Lung (tissue), 12 donors: ENCODE measurements around the gene ZNF175. TPM values are rescaled to one million over a fixed set of nuclear protein-coding genes. Genes with fewer than 3 reads are reported as not detected.

Experiments used
- ATAC-seq: fragments of 200-7000 bp; cut with Tn5 transposase; one replicate; pipeline ENCODE4 v1.9.1; 2020; ENCODE audit warnings: moderate number of reproducible peaks; ENCODE audit not compliant: insufficient read depth, low FRiP score
- DNase-seq, 3 donors: peaks; one replicate each; pipeline ENCODE4 v3.0.0-alpha.2; 2013 to 2017
- H3K27ac ChIP-seq, 2 donors: one replicate each; pipeline ENCODE4 v1.5.1; 2013; ENCODE audit warnings: mild to moderate bottlenecking in 2 of 2, moderate library complexity in 2 of 2, control low read depth in 1 of 2, inconsistent platforms in 1 of 2, low read depth in 1 of 2, low read length in 1 of 2
- H3K27me3 ChIP-seq, 3 donors: one replicate each; pipeline ENCODE4 v1.5.1; 2013; ENCODE audit warnings: low read length in 2 of 3; ENCODE audit not compliant: control insufficient read depth in 3 of 3, insufficient read depth in 3 of 3
- H3K36me3 ChIP-seq, 4 donors: one replicate each; pipeline ENCODE4 v1.5.1; 2013; ENCODE audit warnings: low read length in 4 of 4, mild to moderate bottlenecking in 1 of 4, moderate library complexity in 1 of 4; ENCODE audit not compliant: control insufficient read depth in 4 of 4, insufficient read depth in 4 of 4
- H3K4me1 ChIP-seq, 5 donors: one replicate each; pipeline ENCODE4 v1.5.1; 2013; ENCODE audit warnings: low read length in 5 of 5, mild to moderate bottlenecking in 2 of 5, moderate library complexity in 1 of 5; ENCODE audit not compliant: control insufficient read depth in 5 of 5, insufficient read depth in 5 of 5
- H3K4me3 ChIP-seq: one replicate; pipeline ENCODE4 v1.5.1; 2013; ENCODE audit warnings: mild to moderate bottlenecking, control low read depth, moderate library complexity
- H3K9ac ChIP-seq, 2 donors: one replicate each; pipeline ENCODE4 v1.5.1; 2013; ENCODE audit warnings: low read length in 2 of 2, control low read depth in 1 of 2; ENCODE audit not compliant: insufficient read depth in 1 of 2
- H3K9me3 ChIP-seq, 4 donors: one replicate each; pipeline ENCODE4 v1.5.1; 2013; ENCODE audit warnings: low read length in 3 of 4, mild to moderate bottlenecking in 1 of 4, moderate library complexity in 1 of 4; ENCODE audit not compliant: control insufficient read depth in 4 of 4, insufficient read depth in 3 of 4
- CTCF ChIP-seq: IDR thresholded peaks from 2 replicates; pipeline ENCODE4 v1.5.1; 2012; ENCODE audit warnings: mild to moderate bottlenecking; ENCODE audit errors: control extremely low read depth, extremely low read depth
- WGBS, 2 donors: extraction: QIAGEN DNeasy Blood & Tissue Kit; methylation state at CpG; one replicate each; pipeline ENCODE4 v1.1.7; 2013; 5-methylcytosine and 5-hydroxymethylcytosine counted together
- polyA plus RNA-seq, 2 donors: library from polyadenylated mRNA; stranded (reverse); fragments of 200-250 nt; gene quantifications; one replicate each; pipeline ENCODE4 v1.2.1, GENCODE V29; 2013
- total RNA-seq, 2 donors: library from RNA; depleted of rRNA in 1 of 2; stranded (reverse); fragments of >200 nt in 1 of 2; gene quantifications; one replicate each; pipeline ENCODE4 v1.2.1, GENCODE V29; 2014 to 2021
- donor health status: control.
- donor health status: control.
- donor health status: Bipolar disorder and iron deficiency.
- donor health status: healthy.
- donor health status: DM: yes; HTN: yes; CAD: no.

The ZNF175 gene
- total and polyA plus RNA-seq, 4 donors: 2.5 to 11.4 (median 5.9) TPM

GRCh38 chr19:51595190-51596175 is 24.4 kb downstream of the ZNF175 start:
- H3K27me3 ChIP-seq: peaks cover 0 to 8% (median 5%) of the 10 kb centered on the region in 3 donors
- no peaks in the 10 kb centered on the region for H3K36me3 ChIP-seq
- H3K4me3 ChIP-seq: no peak overlapping the region
- H3K9ac ChIP-seq: no peak overlapping the region
- TF ChIP-seq CTCF: no peak
- H3K27ac ChIP-seq: no peak overlapping the region
- 68 to 91% methylated on average over 8 of the region's 8 CpGs for WGBS, 2 donors
- DNase-seq: no peak
- ATAC-seq: no peak
- H3K4me1 ChIP-seq: peaks cover 0 to 14% (median 3%) of the 10 kb centered on the region in 5 donors
- H3K9me3 ChIP-seq: peaks cover 0 to 5% (median 0%) of the 10 kb centered on the region in 4 donors

- DNase-seq: no peak
- Histone ChIP-seq H3K4me3 (no peak overlapping the region), H3K27me3 (peaks cover 0 to 23% (median 10%) of the 10 kb centered on the region in 3 donors), H3K9ac (no peak overlapping the region), H3K9me3 (peaks cover 0 to 5% (median 0%) of the 10 kb centered on the region in 4 donors), H3K4me1 (peaks cover 0 to 14% (median 3%) of the 10 kb centered on the region in 5 donors), H3K27ac (no peak overlapping the region), H3K36me3 (no peaks in the 10 kb centered on the region)
- 95% methylated on average over 31 of the region's 31 CpGs for WGBS, 2 donors
- no peak for ATAC-seq
- TF ChIP-seq CTCF: no peak
These were observed 27.3 kb downstream of the ZNF175 start for GRCh38 chr19:51598159-51598915.

GRCh38 chr19:51599084-51599483 is 28.0 kb downstream of the ZNF175 start:
- TF ChIP-seq CTCF: no peak
- H3K9ac ChIP-seq: no peak overlapping the region
- DNase-seq (no peak), ATAC-seq (no peak)
- peaks cover 0 to 7% (median 0%) of the 10 kb centered on the region in 5 donors for H3K4me1 ChIP-seq
- no peak overlapping the region for H3K4me3 ChIP-seq
- no peaks in the 10 kb centered on the region for H3K36me3 ChIP-seq
- peaks cover 0 to 23% (median 10%) of the 10 kb centered on the region in 3 donors for H3K27me3 ChIP-seq
- H3K9me3 ChIP-seq: peaks cover 0 to 5% (median 0%) of the 10 kb centered on the region in 4 donors
- WGBS, 2 donors: 96 to 97% methylated on average over 10 of the region's 10 CpGs
- no peak overlapping the region for H3K27ac ChIP-seq
